Endothelial cell of umbilical vein (primary cell): ENCODE measurements around the gene NBPF14. TPM values are rescaled to one million over a fixed set of nuclear protein-coding genes. Genes with fewer than 3 reads are reported as not detected.
"Not testable (repeated sequence)": the region's sequence is repeated elsewhere in the genome, so short reads cannot be mapped to it uniquely, and the experiment has no call there.

Experiments
- BruUV-seq: library from RNA; stranded (reverse); fragments of 400-500 nt; replicated peaks from 2 replicates; lab custom pipeline; 2021; lab: Mats Ljungman, UMichigan
- CTCF ChIA-PET: fragments of 300-600, 350-600 bp; sonication (Branson Sonifier 250); formaldehyde crosslinking; loops from one replicate; lab custom pipeline; 2021; ENCODE audit warnings: antibody characterized with exemption, inconsistent platforms; lab: Charles Lee
- POLR2A ChIA-PET: fragments of 300-600, 350-600 bp; sonication (Branson Sonifier 250); formaldehyde crosslinking; loops from one replicate; lab custom pipeline; 2021; ENCODE audit warnings: antibody characterized with exemption, inconsistent platforms; lab: Charles Lee
- DNase-seq: peaks from one replicate; pipeline ENCODE4 v3.0.0-alpha.2; 2011; ENCODE audit warnings: low read depth, low spot score
- FAIRE-seq: peaks from 2 replicates; lab custom pipeline; 2011; peaks lifted over from hg19 to GRCh38; lab: Jason Lieb, UNC
- H2AFZ ChIP-seq: 2 replicates; pipeline ENCODE4 v1.6.0; 2012; ENCODE audit warnings: low read depth, low read length, control low read depth, inconsistent platforms
- H3K27ac ChIP-seq: 2 replicates; pipeline ENCODE4 v1.5.1; 2011; ENCODE audit warnings: low read depth, mild to moderate bottlenecking, control low read depth, low read length, moderate library complexity; ENCODE audit not compliant: insufficient read depth
- H3K27me3 ChIP-seq, 2 experiments: 2 replicates each; pipeline versions ENCODE4 v1.6.0 to v1.6.1; 2011; ENCODE audit warnings: low read length in 2 of 2, mixed read lengths in 1 of 2; ENCODE audit not compliant: control insufficient read depth in 2 of 2, insufficient read depth in 2 of 2
- H3K36me3 ChIP-seq, 2 experiments: 2 replicates in 1 of 2; 3 replicates in 1 of 2; pipeline ENCODE4 v1.5.1; 2011; ENCODE audit warnings: low read length in 2 of 2, mild to moderate bottlenecking in 1 of 2, moderate library complexity in 1 of 2; ENCODE audit not compliant: control insufficient read depth in 2 of 2, insufficient read depth in 2 of 2; ENCODE audit errors: extremely low read depth in 1 of 2
- H3K4me1 ChIP-seq: 3 replicates; pipeline ENCODE4 v1.5.1; 2011; ENCODE audit warnings: mild to moderate bottlenecking, low read length; ENCODE audit not compliant: control insufficient read depth, insufficient read depth; ENCODE audit errors: extremely low read depth
- H3K4me2 ChIP-seq: 2 replicates; pipeline ENCODE4 v1.6.1; 2011; ENCODE audit warnings: low read length, control low read depth, mixed read lengths; ENCODE audit not compliant: insufficient read depth
- H3K4me3 ChIP-seq, 3 experiments: fragments of 200-600 bp in 1 of 3; sonication (generic), shearing (Covaris generic) in 1 of 3; replicated peaks in 1 of 3; 2 replicates each; pipeline ENCODE4 v1.5.1; 2011 to 2016; ENCODE audit warnings: control low read depth in 3 of 3, low read length in 3 of 3, mild to moderate bottlenecking in 2 of 3, inconsistent platforms in 1 of 3, low read depth in 1 of 3, moderate library complexity in 1 of 3; ENCODE audit not compliant: insufficient read depth in 1 of 3
- H3K79me2 ChIP-seq: 2 replicates; pipeline ENCODE4 v1.6.0; 2012; ENCODE audit warnings: low read length, inconsistent platforms; ENCODE audit not compliant: control insufficient read depth, insufficient read depth
- H3K9ac ChIP-seq: replicated peaks from 2 replicates; pipeline ENCODE3; 2011; ENCODE audit warnings: low read length, control low read depth; ENCODE audit not compliant: insufficient read depth; ENCODE audit errors: extremely low read depth
- H3K9me1 ChIP-seq: replicated peaks from 3 replicates; pipeline ENCODE4 v1.6.0; 2011; ENCODE audit warnings: mild to moderate bottlenecking, low read length; ENCODE audit not compliant: control insufficient read depth, insufficient read depth; ENCODE audit errors: extremely low read depth
- H3K9me3 ChIP-seq: replicated peaks from 2 replicates; pipeline ENCODE4 v1.5.1; 2012; ENCODE audit warnings: low read length, inconsistent platforms; ENCODE audit not compliant: control insufficient read depth, insufficient read depth
- H4K20me1 ChIP-seq: replicated peaks from 2 replicates; pipeline ENCODE3; 2011; ENCODE audit warnings: mild to moderate bottlenecking, low read length; ENCODE audit not compliant: control insufficient read depth, insufficient read depth; ENCODE audit errors: extremely low read depth
- GATA2 ChIP-seq: IDR thresholded peaks from 2 replicates; pipeline ENCODE4 v1.7.0; 2011; ENCODE audit warnings: low read depth, mild to moderate bottlenecking, moderate library complexity, mixed read lengths, low read length; ENCODE audit not compliant: insufficient read length, insufficient read depth
- dilution Hi-C: fragments of 300-500 bp; cut with MboI; formaldehyde crosslinking; loops from one replicate; pipeline ENCODE4 v1.15.0; 2019; ENCODE audit warnings: low sequenced_read_pairs; ENCODE audit not compliant: extremely low pct_ligation_motif_present
- intact Hi-C: fragments of 100-400 bp; cut with micrococcal nuclease; formaldehyde crosslinking; loops from one replicate; pipeline ENCODE4 v1.10.0; 2022
- polyA plus RNA-seq, 4 experiments: library from polyadenylated mRNA; depleted of rRNA in 3 of 4; stranded (reverse) in 3 of 4; unstranded in 1 of 4; fragments of >200 nt; gene quantifications; 2 replicates each; pipeline versions ENCODE4 v1.2.1 to v1.2.3, GENCODE V29; 2011 to 2012; ENCODE audit warnings: missing spikeins in 1 of 4
- total RNA-seq: library from RNA; stranded (reverse); gene quantifications from 2 replicates; pipeline ENCODE4 v1.2.3, GENCODE V29; 2021

Gene NBPF14
- total and polyA plus RNA-seq, 2 donors (not counting 3 experiments of a cell fraction or from before 2014, with no cell fraction given): 13.5 to 15.7 TPM

DNA sequence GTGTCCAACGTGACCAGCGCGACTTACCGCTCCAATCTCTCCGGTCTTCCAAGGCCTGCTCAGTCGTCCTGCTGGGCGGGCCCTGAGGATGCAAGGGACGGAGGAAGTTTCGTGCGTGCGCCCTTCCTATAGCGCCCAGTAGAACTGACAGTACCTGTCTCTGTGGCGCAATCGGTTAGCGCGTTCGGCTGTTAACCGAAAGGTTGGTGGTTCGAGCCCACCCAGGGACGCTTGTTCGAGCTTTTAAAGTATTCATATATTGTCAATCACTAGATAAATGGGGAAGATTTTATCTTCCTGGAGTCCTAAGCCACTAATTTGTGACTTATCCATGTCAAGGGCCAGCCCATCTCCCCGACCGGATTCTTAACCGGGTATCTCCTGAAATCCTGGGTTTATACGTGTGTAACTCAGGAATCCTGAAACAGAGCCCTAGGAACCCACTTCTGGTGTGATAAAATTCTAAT, 66.7 kb downstream of the NBPF14 start:
- dilution Hi-C loops, H3K79me2 ChIP-seq, H3K27me3 ChIP-seq, H3K9me1 ChIP-seq, POLR2A ChIA-PET, H2AFZ ChIP-seq, FAIRE-seq, CTCF ChIA-PET, H3K9me3 ChIP-seq, H4K20me1 ChIP-seq, H3K4me1 ChIP-seq, BruUV-seq, H3K36me3 ChIP-seq, H3K9ac ChIP-seq, H3K4me2 ChIP-seq, H3K27ac ChIP-seq: not testable (repeated sequence)
- peak; percentile 25 for TF ChIP-seq GATA2
- peak; percentile 51 for DNase-seq
- peak overlapping the region in 1 of 3 experiments; percentile 9 for H3K4me3 ChIP-seq
- intact Hi-C loops: loop anchor here (10.0 kb wide), 1 partner anchor 154 kb away; no protein-coding TSS in a partner anchor

DNA sequence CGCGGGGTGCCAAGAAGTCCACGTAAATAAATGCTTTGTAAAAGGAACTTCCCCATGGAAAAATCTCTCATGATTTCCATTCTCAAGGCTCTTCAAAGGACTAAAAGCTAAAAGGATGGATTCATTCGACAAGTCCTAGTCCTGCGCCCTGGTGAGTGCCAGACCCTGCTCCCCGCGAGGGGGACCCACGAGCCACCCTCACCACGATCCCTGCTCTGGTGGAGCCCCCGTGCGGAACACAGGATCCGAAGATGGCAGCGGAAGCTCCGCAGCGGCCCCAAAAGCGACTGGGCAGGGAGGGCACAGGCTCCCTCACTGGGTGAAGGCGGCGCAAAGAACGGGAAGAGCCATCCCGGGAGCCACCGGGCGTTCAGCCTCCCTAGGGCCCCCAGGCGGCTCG, 67.2 kb downstream of the NBPF14 start:
- H2AFZ ChIP-seq, H3K9me1 ChIP-seq, POLR2A ChIA-PET, DNase-seq, CTCF ChIA-PET, H4K20me1 ChIP-seq, H3K9me3 ChIP-seq, H3K36me3 ChIP-seq, H3K4me3 ChIP-seq, H3K4me2 ChIP-seq, H3K27ac ChIP-seq, H3K79me2 ChIP-seq, H3K9ac ChIP-seq, H3K27me3 ChIP-seq, FAIRE-seq, H3K4me1 ChIP-seq, dilution Hi-C loops: not testable (repeated sequence)
- intact Hi-C loops: loop anchor here (10.0 kb wide), 1 partner anchor 154 kb away; no protein-coding TSS in a partner anchor
- TSS peak; percentile 16 for BruUV-seq

DNA sequence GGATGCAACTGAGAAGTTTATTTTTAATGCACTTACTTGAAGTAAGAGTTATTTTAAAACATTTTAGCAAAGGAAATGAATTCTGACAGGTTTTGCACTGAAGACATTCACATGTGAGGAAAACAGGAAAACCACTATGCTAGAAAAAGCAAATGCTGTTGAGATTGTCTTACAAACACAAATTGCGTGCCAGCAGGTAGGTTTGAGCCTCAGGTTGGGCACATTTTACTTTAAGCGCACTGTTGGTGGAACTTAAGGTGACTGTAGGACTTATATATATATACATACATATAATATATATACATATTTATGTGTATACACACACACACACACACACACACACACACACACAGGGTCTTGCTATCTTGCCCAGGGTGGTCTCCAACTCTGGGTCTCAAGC, 69.2 kb downstream of the NBPF14 start:
- H2AFZ ChIP-seq, BruUV-seq, POLR2A ChIA-PET, FAIRE-seq, H3K9me3 ChIP-seq, H3K36me3 ChIP-seq, H4K20me1 ChIP-seq, CTCF ChIA-PET, H3K79me2 ChIP-seq, H3K4me3 ChIP-seq, H3K27me3 ChIP-seq, H3K27ac ChIP-seq, dilution Hi-C loops, H3K9me1 ChIP-seq, DNase-seq, H3K9ac ChIP-seq, H3K4me1 ChIP-seq, H3K4me2 ChIP-seq: not testable (repeated sequence)
- intact Hi-C loops: loop anchor here (10.0 kb wide), 1 partner anchor 152 kb away; no protein-coding TSS in a partner anchor
